CD14-positive monocyte (primary cell): ENCODE data around the gene DNAI1. TPM values are rescaled to one million over a fixed set of nuclear protein-coding genes. Genes with fewer than 3 reads are reported as not detected.

Experiments
- DNase-seq, 3 donors: peaks; one replicate each; pipeline ENCODE4 v3.0.0-alpha.2; 2011 to 2022
- H2AFZ ChIP-seq: 2 replicates; pipeline ENCODE4 v1.6.0; 2012; ENCODE audit warnings: mild to moderate bottlenecking, low read depth, low read length, inconsistent platforms; ENCODE audit not compliant: insufficient read depth, poor library complexity, severe bottlenecking
- H3K27ac ChIP-seq, 2 donors: 1 replicate in 1 of 2; 2 replicates in 1 of 2; pipeline ENCODE4 v1.5.1; 2012 to 2013; ENCODE audit warnings: low read length in 2 of 2, control low read depth in 1 of 2, inconsistent platforms in 1 of 2, low read depth in 1 of 2, mild to moderate bottlenecking in 1 of 2
- H3K27me3 ChIP-seq, 2 donors: one replicate each; pipeline versions ENCODE4 v1.6.0 to v1.6.1; 2011 to 2013; ENCODE audit warnings: low read length in 2 of 2; ENCODE audit not compliant: control insufficient read depth in 2 of 2, insufficient read depth in 2 of 2
- H3K36me3 ChIP-seq, 2 donors: replicated peaks in 1 of 2; 1 replicate in 1 of 2; 2 replicates in 1 of 2; pipeline versions ENCODE4 v1.5.1 to v1.6.1; 2012 to 2013; ENCODE audit warnings: low read length in 2 of 2, control low read depth in 1 of 2, inconsistent platforms in 1 of 2, mild to moderate bottlenecking in 1 of 2; ENCODE audit not compliant: insufficient read depth in 2 of 2, control insufficient read depth in 1 of 2
- H3K4me1 ChIP-seq, 2 donors: 1 replicate in 1 of 2; 2 replicates in 1 of 2; pipeline versions ENCODE4 v1.5.1 to v1.6.1; 2012 to 2013; ENCODE audit warnings: low read length in 2 of 2, control low read depth in 1 of 2, inconsistent platforms in 1 of 2, mild to moderate bottlenecking in 1 of 2, moderate library complexity in 1 of 2; ENCODE audit not compliant: insufficient read depth in 2 of 2, control insufficient read depth in 1 of 2
- H3K4me2 ChIP-seq: replicated peaks from 2 replicates; pipeline ENCODE3; 2012; ENCODE audit warnings: low read length, moderate library complexity, mild to moderate bottlenecking; ENCODE audit not compliant: poor library complexity, severe bottlenecking; ENCODE audit errors: extremely low read depth
- H3K4me3 ChIP-seq, 3 experiments: fragments of 200-600 bp in 1 of 3; sonication (generic) in 1 of 3; replicated peaks in 1 of 3; 1 replicate in 2 of 3; 2 replicates in 1 of 3; pipeline ENCODE4 v1.5.1; 2011 to 2013; ENCODE audit warnings: low read length in 3 of 3, mild to moderate bottlenecking in 3 of 3, control low read depth in 2 of 3, low read depth in 2 of 3, inconsistent platforms in 1 of 3, moderate library complexity in 1 of 3
- H3K79me2 ChIP-seq: 2 replicates; pipeline ENCODE4 v1.6.0; 2012; ENCODE audit warnings: mild to moderate bottlenecking, control low read depth, inconsistent platforms, low read length, moderate library complexity; ENCODE audit not compliant: insufficient read depth
- H3K9ac ChIP-seq: 2 replicates; pipeline ENCODE4 v1.6.0; 2017; ENCODE audit warnings: low read length, mild to moderate bottlenecking; ENCODE audit not compliant: insufficient read depth, poor library complexity, severe bottlenecking
- H3K9me3 ChIP-seq, 2 donors: replicated peaks in 1 of 2; 1 replicate in 1 of 2; 2 replicates in 1 of 2; pipeline versions ENCODE4 v1.5.1 to v1.6.1; 2012 to 2013; ENCODE audit warnings: low read length in 2 of 2, control low read depth in 1 of 2; ENCODE audit not compliant: control insufficient read depth in 1 of 2, insufficient read depth in 1 of 2
- H4K20me1 ChIP-seq: 2 replicates; pipeline ENCODE4 v1.6.0; 2012; ENCODE audit warnings: mild to moderate bottlenecking, low read length, control low read depth, moderate library complexity; ENCODE audit not compliant: insufficient read depth
- H3K27ac Mint-ChIP-seq, 7 donors: one replicate each; pipeline ENCODE4 v1.8.0; 2020; ENCODE audit warnings: mild to moderate bottlenecking in 7 of 7, mixed read lengths in 7 of 7, moderate library complexity in 6 of 7, inconsistent platforms in 2 of 7
- H3K27me3 Mint-ChIP-seq, 3 donors: one replicate each; pipeline ENCODE4 v1.8.0; 2021 to 2022; ENCODE audit warnings: low read depth in 3 of 3, mild to moderate bottlenecking in 3 of 3, mixed read lengths in 3 of 3, moderate library complexity in 3 of 3, inconsistent platforms in 1 of 3
- H3K36me3 Mint-ChIP-seq, 2 donors: one replicate each; pipeline ENCODE4 v1.8.0; 2020; ENCODE audit warnings: mixed read lengths in 2 of 2, inconsistent platforms in 1 of 2, mild to moderate bottlenecking in 1 of 2
- H3K4me1 Mint-ChIP-seq: one replicate; pipeline ENCODE4 v1.8.0; 2020; ENCODE audit warnings: mild to moderate bottlenecking, mixed read lengths
- H3K4me3 Mint-ChIP-seq, 2 donors: one replicate each; pipeline ENCODE4 v1.8.0; 2020; ENCODE audit warnings: mild to moderate bottlenecking in 2 of 2, mixed read lengths in 2 of 2, moderate library complexity in 1 of 2
- H3K9me3 Mint-ChIP-seq, 7 donors: one replicate each; pipeline ENCODE4 v1.8.0; 2020 to 2022; ENCODE audit warnings: mixed read lengths in 7 of 7, mild to moderate bottlenecking in 6 of 7, moderate library complexity in 6 of 7, inconsistent platforms in 2 of 7
- CTCF ChIP-seq: fragments of 200-600 bp; IDR thresholded peaks from one replicate; pipeline ENCODE4 v1.8.0; 2022; ENCODE audit warnings: antibody characterized with exemption, mild to moderate bottlenecking
- WGBS: methylation state at CpG from one replicate; pipeline ENCODE4 v1.1.5; 2013; ENCODE audit warnings: missing lambda C conversion rate; ENCODE audit not compliant: insufficient coverage; 5-methylcytosine and 5-hydroxymethylcytosine counted together
- intact Hi-C, 2 donors: fragments of 100-400 bp; cut with micrococcal nuclease; formaldehyde crosslinking; loops; one replicate each; pipeline versions ENCODE4 v1.15.0 to v1.15.1; 2023
- polyA plus RNA-seq, 3 donors: library from polyadenylated mRNA; depleted of rRNA in 1 of 3; unstranded in 2 of 3; stranded (reverse) in 1 of 3; fragments of 300-500 nt in 2 of 3; fragments of >200 nt in 1 of 3; fragmentation: Illumina TruSeq in 2 of 3; gene quantifications; 1 replicate in 2 of 3; 2 replicates in 1 of 3; pipeline ENCODE4 v1.2.3, GENCODE V29; 2012 to 2021

The DNAI1 gene
- polyA plus RNA-seq, 3 donors = not detected

- Histone ChIP-seq H3K27me3 (peaks cover 0 to under 1% of the 10 kb centered on the region in 2 donors), H4K20me1 (no peaks in the 10 kb centered on the region), H2AFZ (no peak overlapping the region), H3K79me2 (no peaks in the 10 kb centered on the region), H3K4me3 (no peak overlapping the region), H3K9me3 (no peaks in the 10 kb centered on the region), H3K9ac (no peak overlapping the region), H3K36me3 (no peaks in the 10 kb centered on the region), H3K4me2 (no peak overlapping the region), H3K4me1 (no peaks in the 10 kb centered on the region), H3K27ac (no peak overlapping the region)
- H3K4me3 Mint-ChIP-seq = no peak overlapping the region
- intact Hi-C loops = no loop called here
- H3K27me3 Mint-ChIP-seq = peaks cover 2 to 17% (median 8%) of the 10 kb centered on the region in 3 donors
- no peaks in the 10 kb centered on the region for H3K4me1 Mint-ChIP-seq
- DNase-seq = no peak
- TF ChIP-seq CTCF = no peak
- H3K27ac Mint-ChIP-seq = no peak overlapping the region
- WGBS = 61% methylated on average over 3 of the region's 7 CpGs
- peaks cover 0 to 4% (median 0%) of the 10 kb centered on the region in 7 donors for H3K9me3 Mint-ChIP-seq
- no peaks in the 10 kb centered on the region for H3K36me3 Mint-ChIP-seq
These were observed 82.9 kb downstream of the DNAI1 start for GRCh38 chr9:34541540-34541939.

- Histone ChIP-seq H3K9me3 (no peaks in the 10 kb centered on the region), H3K27ac (no peak overlapping the region), H3K79me2 (no peaks in the 10 kb centered on the region), H3K36me3 (no peaks in the 10 kb centered on the region), H3K27me3 (no peaks in the 10 kb centered on the region), H4K20me1 (no peaks in the 10 kb centered on the region), H3K4me1 (no peaks in the 10 kb centered on the region), H3K4me3 (no peak overlapping the region), H3K4me2 (no peak overlapping the region), H2AFZ (no peak overlapping the region), H3K9ac (no peak overlapping the region)
- H3K36me3 Mint-ChIP-seq = no peaks in the 10 kb centered on the region
- DNase-seq = no peak
- no peak overlapping the region for H3K4me3 Mint-ChIP-seq
- 76% methylated on average over 3 of the region's 5 CpGs for WGBS
- no peak overlapping the region for H3K27ac Mint-ChIP-seq
- peaks cover 5 to 17% (median 15%) of the 10 kb centered on the region in 3 donors for H3K27me3 Mint-ChIP-seq
- intact Hi-C loops = no loop called here
- H3K9me3 Mint-ChIP-seq = no peaks in the 10 kb centered on the region
- no peaks in the 10 kb centered on the region for H3K4me1 Mint-ChIP-seq
- no peak for TF ChIP-seq CTCF
These were observed 85.4 kb downstream of the DNAI1 start for GRCh38 chr9:34544035-34544434.
